SK-N-SH treated with all-trans-retinoic acid at 6 μM for 48 hours (cell line): ENCODE measurements around the gene PIK3C2B.

Experiments
- ATAC-seq: fragments of 200-7000 bp; cut with Tn5 transposase; 3 replicates; pipeline ENCODE4 v1.9.1; 2020; ENCODE audit warnings: mild to moderate bottlenecking, moderate library complexity
- ARNTL ChIP-seq: fragments of 450-650 bp; formaldehyde crosslinking; IDR thresholded peaks from 2 replicates; pipeline ENCODE4 v1.5.0; 2020; ENCODE audit warnings: low read depth, mild to moderate bottlenecking, moderate library complexity, borderline replicate concordance
- BACH2 ChIP-seq: fragments of 250-450 bp; sonication (Bioruptor Pico); IDR thresholded peaks from 2 replicates; pipeline ENCODE4 v1.9.0; 2021; ENCODE audit warnings: mild to moderate bottlenecking, borderline replicate concordance
- CREB5 ChIP-seq: fragments of 250-450 bp; sonication (Bioruptor Pico); IDR thresholded peaks from 2 replicates; pipeline ENCODE4 v1.5.1; 2020; ENCODE audit warnings: low read depth, mild to moderate bottlenecking, moderate library complexity
- CSDC2 ChIP-seq: fragments of 250-450 bp; sonication (Bioruptor Pico); IDR thresholded peaks from 2 replicates; pipeline ENCODE4 v1.5.0; 2020; ENCODE audit warnings: mild to moderate bottlenecking, moderate library complexity
- CSRNP3 ChIP-seq: fragments of 250-450 bp; sonication (Bioruptor Pico); IDR thresholded peaks from 2 replicates; pipeline ENCODE4 v1.5.1; 2021; ENCODE audit warnings: mild to moderate bottlenecking, moderate library complexity
- ESRRG ChIP-seq: fragments of 250-450 bp; sonication (Bioruptor Pico); IDR thresholded peaks from 2 replicates; pipeline ENCODE4 v1.6.1; 2021; ENCODE audit warnings: mild to moderate bottlenecking
- GLIS3 ChIP-seq: fragments of 250-450 bp; sonication (Bioruptor Pico); IDR thresholded peaks from 2 replicates; pipeline ENCODE4 v1.5.0; 2020; ENCODE audit warnings: mild to moderate bottlenecking, moderate library complexity
- OSR1 ChIP-seq: fragments of 250-450 bp; sonication (Bioruptor Pico); IDR thresholded peaks from 2 replicates; pipeline ENCODE4 v1.8.0; 2022; ENCODE audit warnings: moderate library complexity, mild to moderate bottlenecking, inconsistent platforms
- POU6F1 ChIP-seq: fragments of 250-450 bp; sonication (Bioruptor Pico); IDR thresholded peaks from 2 replicates; pipeline ENCODE4 v1.8.0; 2021; ENCODE audit warnings: low read depth, mild to moderate bottlenecking, moderate library complexity, borderline replicate concordance
- PPARA ChIP-seq: fragments of 250-450 bp; sonication (Bioruptor Pico); IDR thresholded peaks from 2 replicates; pipeline ENCODE4 v1.5.0; 2020; ENCODE audit warnings: mild to moderate bottlenecking, borderline replicate concordance
- RARB ChIP-seq: fragments of 250-450 bp; sonication (Bioruptor Pico); IDR thresholded peaks from 2 replicates; pipeline ENCODE4 v1.8.0; 2021; ENCODE audit warnings: mild to moderate bottlenecking, moderate library complexity
- SNAI2 ChIP-seq: fragments of 250-450 bp; sonication (Bioruptor Pico); IDR thresholded peaks from 2 replicates; pipeline ENCODE4 v1.5.0; 2020; ENCODE audit warnings: mild to moderate bottlenecking, moderate library complexity
- TSHZ2 ChIP-seq: fragments of 250-450 bp; sonication (Bioruptor Pico); IDR thresholded peaks from 2 replicates; pipeline ENCODE4 v1.5.0; 2020; ENCODE audit warnings: mild to moderate bottlenecking, moderate library complexity
- ZC3H10 ChIP-seq: fragments of 250-450 bp; sonication (Bioruptor Pico); IDR thresholded peaks from 2 replicates; pipeline ENCODE4 v1.5.1; 2021; ENCODE audit warnings: mild to moderate bottlenecking, moderate library complexity
- ZFP3 ChIP-seq: fragments of 250-450 bp; sonication (Bioruptor Pico); IDR thresholded peaks from 2 replicates; pipeline ENCODE4 v1.5.0; 2020; ENCODE audit warnings: mild to moderate bottlenecking, moderate library complexity
- ZNF565 ChIP-seq: fragments of 450-650 bp; formaldehyde crosslinking; conservative IDR thresholded peaks from 2 replicates; pipeline ENCODE4 v1.5.0; 2020; ENCODE audit warnings: low read depth, mild to moderate bottlenecking, moderate library complexity
- ZNF70 ChIP-seq: fragments of 450-650 bp; formaldehyde crosslinking; IDR thresholded peaks from 2 replicates; pipeline ENCODE4 v1.5.0; 2020; ENCODE audit warnings: mild to moderate bottlenecking, moderate library complexity
- ZNF8 ChIP-seq: fragments of 450-650 bp; formaldehyde crosslinking; IDR thresholded peaks from 2 replicates; pipeline ENCODE4 v1.5.0; 2020; ENCODE audit warnings: mild to moderate bottlenecking, moderate library complexity

The PIK3C2B gene

GRCh38 chr1:204494281-204495077, at the start of gene PIK3C2B:
Gene PIK3C2B, minus strand, starts transcription at chr1:204494805. Its CDS starts 25,003 bp downstream, at chr1:204469802.
- ATAC-seq = peak; percentile 95
- TF ChIP-seq CSRNP3 (CRISPR knock-in tag) (no peak), GLIS3 (CRISPR knock-in tag) (no peak), ZNF8 (no peak), PPARA (no peak), OSR1 (CRISPR knock-in tag) (no peak), BACH2 (CRISPR knock-in tag) (no peak), POU6F1 (CRISPR knock-in tag) (no peak)
- TF ChIP-seq, all 23 proteins: peak for 0

- peak; percentile 38; the same call in 1 of the 3 replicates for ATAC-seq
- no peak for TF ChIP-seq ARNTL (CRISPR knock-in tag)
- no peak for TF ChIP-seq CREB5 (CRISPR knock-in tag)
- TF ChIP-seq ZNF565 (CRISPR knock-in tag) = no peak
- TF ChIP-seq SNAI2 = no peak
- no peak for TF ChIP-seq CSDC2 (CRISPR knock-in tag)
- TF ChIP-seq RARB (CRISPR knock-in tag) = no peak
- TF ChIP-seq GLIS3 (CRISPR knock-in tag) = no peak
- no peak for TF ChIP-seq POU6F1 (CRISPR knock-in tag)
- TF ChIP-seq OSR1 (CRISPR knock-in tag) = no peak
- TF ChIP-seq ZFP3 (CRISPR knock-in tag) = no peak
- no peak for TF ChIP-seq ESRRG
- TF ChIP-seq BACH2 (CRISPR knock-in tag) = no peak
- TF ChIP-seq CSRNP3 (CRISPR knock-in tag) = no peak
- TF ChIP-seq TSHZ2 (CRISPR knock-in tag) = no peak
- no peak for TF ChIP-seq ZNF8
- TF ChIP-seq ZNF70 (CRISPR knock-in tag) = no peak
Measured at GRCh38 chr1:204544321-204544720, 49.7 kb upstream of the PIK3C2B start.

- TF ChIP-seq POU6F1 (CRISPR knock-in tag) (no peak), ARNTL (CRISPR knock-in tag) (no peak), SNAI2 (no peak), CSRNP3 (CRISPR knock-in tag) (no peak), ZNF565 (CRISPR knock-in tag) (no peak), ZC3H10 (no peak), ESRRG (no peak)
- no peak for ATAC-seq
Measured at GRCh38 chr1:204541626-204542025, 47.0 kb upstream of the PIK3C2B start.
